GM23338 (cell line): ENCODE results near the gene GSG1. TPM values are rescaled to one million over a fixed set of nuclear protein-coding genes. Genes with fewer than 3 reads are reported as not detected.

Experiments used
- ATAC-seq: fragments of 200-7000 bp; cut with Tn5 transposase; 3 replicates; pipeline ENCODE4 v1.9.1; 2020
- DNase-seq: peaks from one replicate; pipeline ENCODE4 v3.0.0-alpha.2; 2015; ENCODE audit warnings: low spot score
- H2AFZ ChIP-seq: fragments of 200-600 bp; sonication (generic); 2 replicates; pipeline ENCODE4 v1.8.0; 2016; ENCODE audit warnings: antibody characterized with exemption, mild to moderate bottlenecking, moderate library complexity
- H3F3A ChIP-seq: fragments of 200-600 bp; sonication (generic); replicated peaks from 2 replicates; pipeline ENCODE4 v1.8.0; 2017; ENCODE audit warnings: antibody characterized with exemption, mixed run types, low read depth
- H3K27ac ChIP-seq: fragments of 200-600 bp; sonication (generic); 2 replicates; pipeline ENCODE4 v1.6.1; 2016; ENCODE audit warnings: low read depth
- H3K27me3 ChIP-seq: fragments of 200-600 bp; sonication (generic); 2 replicates; pipeline ENCODE4 v1.8.0; 2016; ENCODE audit warnings: mild to moderate bottlenecking, mixed run types, moderate library complexity; ENCODE audit not compliant: insufficient read depth
- H3K36me3 ChIP-seq: fragments of 200-600 bp; sonication (generic); 2 replicates; pipeline ENCODE4 v1.8.0; 2016; ENCODE audit warnings: mild to moderate bottlenecking; ENCODE audit not compliant: insufficient read depth
- H3K4me1 ChIP-seq: fragments of 200-600 bp; sonication (generic); 2 replicates; pipeline ENCODE4 v1.8.0; 2016; ENCODE audit warnings: mild to moderate bottlenecking, moderate library complexity; ENCODE audit not compliant: insufficient read depth
- H3K4me2 ChIP-seq: fragments of 200-600 bp; sonication (generic); 2 replicates; pipeline ENCODE4 v1.7.1; 2017; ENCODE audit warnings: mixed run types
- H3K4me3 ChIP-seq: fragments of 200-600 bp; sonication (generic); 2 replicates; pipeline ENCODE4 v1.6.1; 2016; ENCODE audit warnings: mixed run types
- H3K79me2 ChIP-seq: fragments of 200-600 bp; sonication (generic); replicated peaks from 2 replicates; pipeline ENCODE4 v1.8.0; 2017; ENCODE audit warnings: mild to moderate bottlenecking; ENCODE audit not compliant: insufficient read depth
- H3K9me2 ChIP-seq: fragments of 200-600 bp; sonication (generic); 2 replicates; pipeline ENCODE4 v1.8.0; 2017; ENCODE audit not compliant: insufficient read depth
- H4K20me1 ChIP-seq: fragments of 200-600 bp; sonication (generic); replicated peaks from 2 replicates; pipeline ENCODE4 v1.8.0; 2017; ENCODE audit warnings: mild to moderate bottlenecking; ENCODE audit not compliant: insufficient read depth
- H3K27ac Mint-ChIP-seq: 2 replicates; pipeline ENCODE4 v1.8.0; 2020; ENCODE audit warnings: inconsistent platforms, mild to moderate bottlenecking, moderate library complexity, mixed read lengths
- H3K27me3 Mint-ChIP-seq: 3 replicates; pipeline ENCODE4 v1.8.0; 2022; ENCODE audit warnings: low read depth, mild to moderate bottlenecking, moderate library complexity, mixed read lengths, inconsistent platforms; ENCODE audit not compliant: insufficient read depth, poor library complexity
- H3K36me3 Mint-ChIP-seq: 3 replicates; pipeline ENCODE4 v1.8.0; 2021; ENCODE audit warnings: low read depth, mild to moderate bottlenecking, inconsistent platforms, moderate library complexity, mixed read lengths
- H3K4me1 Mint-ChIP-seq: 3 replicates; pipeline ENCODE4 v1.8.0; 2020; ENCODE audit warnings: mild to moderate bottlenecking, inconsistent platforms, mixed read lengths
- H3K4me3 Mint-ChIP-seq: 3 replicates; pipeline ENCODE4 v1.8.0; 2021; ENCODE audit warnings: moderate library complexity, mild to moderate bottlenecking, inconsistent platforms, mixed read lengths
- H3K9me3 Mint-ChIP-seq: 3 replicates; pipeline ENCODE4 v1.8.0; 2020; ENCODE audit warnings: moderate library complexity, mild to moderate bottlenecking, inconsistent platforms, mixed read lengths
- CTCF ChIP-seq, 2 experiments: fragments of 200-600 bp in 1 of 2; sonication (generic) in 1 of 2; conservative IDR thresholded peaks; 2 replicates each; pipeline versions ENCODE4 v1.5.1 to v1.6.1; 2016 to 2017; ENCODE audit warnings: antibody characterized with exemption in 2 of 2, low read depth in 2 of 2, mild to moderate bottlenecking in 2 of 2, moderate library complexity in 1 of 2
- ETS1 ChIP-seq: IDR thresholded peaks from 2 replicates; pipeline ENCODE4 v1.6.1; 2016; ENCODE audit warnings: antibody characterized with exemption
- EZH2 ChIP-seq: fragments of 200-600 bp; sonication (generic); IDR thresholded peaks from one replicate; pipeline ENCODE4 v1.8.0; 2017; ENCODE audit warnings: antibody characterized with exemption, mild to moderate bottlenecking, low read depth; ENCODE audit not compliant: unreplicated experiment
- EZH2phosphoT487 ChIP-seq: fragments of 200-600 bp; sonication (generic); IDR thresholded peaks from one replicate; pipeline ENCODE4 v1.8.1; 2018; ENCODE audit warnings: antibody characterized with exemption; ENCODE audit not compliant: unreplicated experiment
- JUNB ChIP-seq: IDR thresholded peaks from one replicate; pipeline ENCODE4 v1.6.1; 2016; ENCODE audit warnings: antibody characterized with exemption; ENCODE audit not compliant: unreplicated experiment
- ZNF114 ChIP-seq: fragments of 250-450 bp; sonication (Bioruptor Pico); IDR thresholded peaks from 2 replicates; pipeline ENCODE4 v1.5.0; 2020; ENCODE audit warnings: mild to moderate bottlenecking, moderate library complexity
- polyA plus RNA-seq: library from polyadenylated mRNA; unstranded; fragments of >200 nt; fragmentation: Nextera tagmentation; extraction: Ambion mirVana; gene quantifications from 2 replicates; pipeline ENCODE4 v1.2.1, GENCODE V29; 2016
- total RNA-seq: library from RNA; depleted of rRNA; stranded (reverse); fragments of >200 nt; shearing (Covaris generic); gene quantifications from 2 replicates; pipeline ENCODE4 v1.2.3, GENCODE V29; 2014

Gene GSG1
- total and polyA plus RNA-seq, 2 experiments from 2014 or later: 0.17 to 0.63 TPM

GRCh38 chr12:13073173-13073572 is 30.3 kb downstream of the GSG1 start:
- Mint-ChIP-seq H3K27ac (no peak overlapping the region), H3K36me3 (peaks cover 48% of the 10 kb centered on the region)
- DNase-seq: no peak

GRCh38 chr12:13071305-13072280 is 31.9 kb downstream of the GSG1 start:
- Histone ChIP-seq H3K27ac (no peak overlapping the region), H2AFZ (no peak overlapping the region), H3K79me2 (no peaks in the 10 kb centered on the region), H3K4me2 (no peak overlapping the region), H3K9me2 (no peaks in the 10 kb centered on the region), H3K27me3 (no peaks in the 10 kb centered on the region), H3K36me3 (peaks cover 8% of the 10 kb centered on the region; the same call in 1 of the 2 replicates), H3F3A (no peaks in the 10 kb centered on the region), H4K20me1 (no peaks in the 10 kb centered on the region; the same call in 1 of the 2 replicates), H3K4me1 (no peaks in the 10 kb centered on the region), H3K4me3 (no peak overlapping the region)
- H3K4me1 Mint-ChIP-seq: peaks cover 8% of the 10 kb centered on the region; the same call in 2 of the 3 replicates
- H3K4me3 Mint-ChIP-seq: no peak overlapping the region
- TF ChIP-seq EZH2phosphoT487: no peak
- ATAC-seq: no peak
- H3K9me3 Mint-ChIP-seq: no peaks in the 10 kb centered on the region
- H3K36me3 Mint-ChIP-seq: peaks cover 49% of the 10 kb centered on the region
- DNase-seq: no peak
- H3K27me3 Mint-ChIP-seq: peaks cover 8% of the 10 kb centered on the region
- peak overlapping the region; percentile 91 for H3K27ac Mint-ChIP-seq

More at GRCh38 chr12:13073173-13073572, 30.3 kb downstream of the GSG1 start:
- Mint-ChIP-seq H3K4me1 (peaks cover 8% of the 10 kb centered on the region; the same call in 2 of the 3 replicates), H3K4me3 (no peak overlapping the region), H3K27me3 (peaks cover 8% of the 10 kb centered on the region), H3K9me3 (no peaks in the 10 kb centered on the region)
- H3K4me1 ChIP-seq: no peaks in the 10 kb centered on the region
- no peaks in the 10 kb centered on the region for H3K27me3 ChIP-seq
- no peak for ATAC-seq
- no peak overlapping the region for H3K27ac ChIP-seq
- H2AFZ ChIP-seq: no peak overlapping the region
- peaks cover 8% of the 10 kb centered on the region; the same call in 1 of the 2 replicates for H3K36me3 ChIP-seq
- H3F3A ChIP-seq: no peaks in the 10 kb centered on the region
- H4K20me1 ChIP-seq: no peaks in the 10 kb centered on the region; the same call in 1 of the 2 replicates
- H3K9me2 ChIP-seq: no peaks in the 10 kb centered on the region
- no peak overlapping the region for H3K4me2 ChIP-seq
- H3K79me2 ChIP-seq: no peaks in the 10 kb centered on the region
- no peak for TF ChIP-seq CTCF (conservative IDR thresholded peaks at IDR 0.05; ENCODE audit: low read depth in 2 of 2)
- no peak for TF ChIP-seq EZH2
- no peak for TF ChIP-seq ETS1
- TF ChIP-seq EZH2phosphoT487: no peak
- TF ChIP-seq ZNF114 (CRISPR knock-in tag): no peak
- TF ChIP-seq JUNB: no peak
- no peak overlapping the region for H3K4me3 ChIP-seq
